Activated T-helper 1 cell treated with anti-CD3 and anti-CD28 coated beads, Interleukin-12 subunit alpha, Interleukin-12 subunit beta, Interleukin-2, Interleukin-4 antibody, amounts not matched to agents 30 ng/mL and 10 ng/mL and 1 ng/mL, durations not matched to agents 14 hours and 24 hours and 36 hours (primary cell): ENCODE results near the gene EBPL. TPM values are rescaled to one million over a fixed set of nuclear protein-coding genes. Genes with fewer than 3 reads are reported as not detected.

Source experiments
- DNase-seq: peaks from one replicate; pipeline ENCODE4 v3.0.0; 2021; ENCODE audit warnings: low spot score
- H3K27ac Mint-ChIP-seq: one replicate; pipeline ENCODE4 v1.8.0; 2021; ENCODE audit warnings: mild to moderate bottlenecking, mixed read lengths
- H3K27me3 Mint-ChIP-seq: one replicate; pipeline ENCODE4 v1.8.0; 2022; ENCODE audit warnings: mild to moderate bottlenecking, moderate library complexity, mixed read lengths; ENCODE audit not compliant: insufficient read depth
- H3K36me3 Mint-ChIP-seq: one replicate; pipeline ENCODE4 v1.8.0; 2021; ENCODE audit warnings: low read depth, mixed read lengths
- H3K4me1 Mint-ChIP-seq: one replicate; pipeline ENCODE4 v1.8.0; 2021; ENCODE audit warnings: low read depth, mixed read lengths
- H3K4me3 Mint-ChIP-seq: one replicate; pipeline ENCODE4 v1.8.0; 2021; ENCODE audit warnings: mild to moderate bottlenecking, moderate library complexity, mixed read lengths
- H3K9me3 Mint-ChIP-seq: one replicate; pipeline ENCODE4 v1.8.0; 2021; ENCODE audit warnings: mixed read lengths
- intact Hi-C: fragments of 100-400 bp; cut with micrococcal nuclease; formaldehyde crosslinking; loops from one replicate; pipeline ENCODE4 v1.15.1; 2024
- total RNA-seq: library from RNA; stranded (reverse); gene quantifications from 2 replicates; pipeline ENCODE4 v1.2.3, GENCODE V29; 2022

Gene EBPL
- total RNA-seq, 1 donor from 2014 or later: 44.6 TPM

DNA sequence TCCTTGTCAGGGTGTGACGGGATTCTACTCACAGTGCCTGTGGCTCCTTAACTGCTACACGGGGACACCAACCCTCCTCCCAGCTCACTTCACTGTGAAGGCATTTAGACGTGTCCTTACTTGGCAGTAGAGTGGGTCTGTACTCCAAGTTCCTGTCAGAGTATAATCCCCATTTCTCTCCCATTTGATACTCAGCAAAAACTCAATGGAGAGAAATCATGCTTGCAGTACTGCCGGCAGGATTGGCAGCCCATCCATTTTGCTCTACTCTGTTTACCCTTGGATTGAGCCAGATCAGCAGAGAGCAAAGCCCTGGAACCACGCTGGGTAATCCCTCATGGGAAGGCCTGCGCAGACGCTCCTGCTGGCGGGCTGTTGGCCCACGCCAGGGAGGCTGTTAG lies 34.0 kb downstream of the EBPL start:
- Mint-ChIP-seq H3K4me3 (no peak overlapping the region), H3K27ac (no peak overlapping the region), H3K9me3 (no peaks in the 10 kb centered on the region), H3K36me3 (peaks cover 14% of the 10 kb centered on the region), H3K4me1 (no peaks in the 10 kb centered on the region), H3K27me3 (no peaks in the 10 kb centered on the region)
- no peak for DNase-seq
- intact Hi-C loops: loop anchor here (10.0 kb wide), 1 partner anchor 1408 kb away; no protein-coding TSS in a partner anchor

DNA sequence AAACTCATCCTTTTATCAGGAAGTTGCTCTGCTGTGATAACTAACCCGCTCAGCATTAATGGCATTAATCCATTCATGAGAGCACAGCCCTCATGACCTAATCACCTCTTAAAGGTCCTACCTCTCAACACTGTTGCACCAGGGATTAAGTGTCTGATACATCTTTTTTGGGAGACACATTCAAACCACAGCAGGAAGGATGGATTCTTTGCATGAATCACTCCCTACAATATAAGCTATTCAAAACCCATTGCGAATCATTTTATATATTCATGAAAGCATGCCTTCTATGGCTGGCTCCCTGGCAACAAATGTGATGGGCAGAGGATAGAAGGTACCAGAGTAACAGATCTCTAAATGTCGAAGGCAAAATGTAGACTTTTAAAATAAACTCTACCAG lies 35.4 kb downstream of the EBPL start:
- Mint-ChIP-seq H3K36me3 (peaks cover 9% of the 10 kb centered on the region), H3K4me3 (no peak overlapping the region), H3K4me1 (no peaks in the 10 kb centered on the region), H3K27me3 (no peaks in the 10 kb centered on the region), H3K27ac (no peak overlapping the region), H3K9me3 (no peaks in the 10 kb centered on the region)
- no peak for DNase-seq
- intact Hi-C loops: loop anchor here (10.0 kb wide), 1 partner anchor 1409 kb away; no protein-coding TSS in a partner anchor

DNA sequence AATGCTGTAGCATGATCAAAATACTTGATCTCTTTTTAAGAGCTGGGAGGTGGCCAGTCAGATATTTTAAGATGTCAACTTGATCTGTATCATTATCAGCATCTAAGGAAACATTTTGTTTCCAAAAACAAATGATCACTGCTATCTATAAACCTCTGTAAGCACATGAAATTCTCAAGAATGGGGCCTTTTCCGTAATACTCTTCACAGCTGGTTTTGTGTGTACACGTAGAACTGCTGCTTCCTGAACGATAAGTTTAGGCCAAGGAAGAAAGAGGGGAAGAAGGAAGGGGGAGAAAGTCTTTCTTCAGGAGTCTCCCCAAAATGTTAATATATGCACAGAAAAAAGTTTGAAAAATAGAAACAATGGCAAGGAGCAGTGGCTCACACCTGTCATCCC lies 37.3 kb downstream of the EBPL start:
- Mint-ChIP-seq H3K4me1 (no peaks in the 10 kb centered on the region), H3K27me3 (no peaks in the 10 kb centered on the region), H3K27ac (no peak overlapping the region), H3K36me3 (peaks cover 4% of the 10 kb centered on the region), H3K9me3 (no peaks in the 10 kb centered on the region), H3K4me3 (no peak overlapping the region)
- intact Hi-C loops: loop anchor here (10.0 kb wide), 1 partner anchor 1411 kb away; no protein-coding TSS in a partner anchor
- no peak for DNase-seq

DNA sequence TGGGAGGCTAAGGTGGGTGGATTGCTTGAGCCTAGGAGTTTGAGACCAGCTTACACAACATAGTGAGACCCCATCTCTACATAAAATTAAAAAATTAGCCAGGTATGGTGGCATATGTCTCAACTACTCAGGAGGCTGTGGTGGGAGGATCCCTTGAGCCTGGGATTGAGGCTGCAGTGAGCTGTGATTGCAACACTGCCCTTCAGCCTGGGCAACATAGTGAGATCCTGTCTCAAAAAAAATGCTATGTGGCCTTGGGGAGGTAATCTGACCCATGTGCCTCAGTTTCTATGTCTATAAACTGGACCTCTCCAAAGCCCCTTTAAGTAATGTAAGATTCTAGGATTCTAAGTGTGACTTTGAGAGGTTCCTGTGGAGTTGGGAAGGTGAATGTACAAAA lies 37.8 kb downstream of the EBPL start:
- no peaks in the 10 kb centered on the region for H3K9me3 Mint-ChIP-seq
- no peaks in the 10 kb centered on the region for H3K27me3 Mint-ChIP-seq
- H3K36me3 Mint-ChIP-seq: peaks cover 4% of the 10 kb centered on the region
- intact Hi-C loops: loop anchor here (10.0 kb wide), 1 partner anchor 1411 kb away; no protein-coding TSS in a partner anchor
- no peak overlapping the region for H3K4me3 Mint-ChIP-seq
- DNase-seq: no peak
- no peaks in the 10 kb centered on the region for H3K4me1 Mint-ChIP-seq
- H3K27ac Mint-ChIP-seq: no peak overlapping the region

DNA sequence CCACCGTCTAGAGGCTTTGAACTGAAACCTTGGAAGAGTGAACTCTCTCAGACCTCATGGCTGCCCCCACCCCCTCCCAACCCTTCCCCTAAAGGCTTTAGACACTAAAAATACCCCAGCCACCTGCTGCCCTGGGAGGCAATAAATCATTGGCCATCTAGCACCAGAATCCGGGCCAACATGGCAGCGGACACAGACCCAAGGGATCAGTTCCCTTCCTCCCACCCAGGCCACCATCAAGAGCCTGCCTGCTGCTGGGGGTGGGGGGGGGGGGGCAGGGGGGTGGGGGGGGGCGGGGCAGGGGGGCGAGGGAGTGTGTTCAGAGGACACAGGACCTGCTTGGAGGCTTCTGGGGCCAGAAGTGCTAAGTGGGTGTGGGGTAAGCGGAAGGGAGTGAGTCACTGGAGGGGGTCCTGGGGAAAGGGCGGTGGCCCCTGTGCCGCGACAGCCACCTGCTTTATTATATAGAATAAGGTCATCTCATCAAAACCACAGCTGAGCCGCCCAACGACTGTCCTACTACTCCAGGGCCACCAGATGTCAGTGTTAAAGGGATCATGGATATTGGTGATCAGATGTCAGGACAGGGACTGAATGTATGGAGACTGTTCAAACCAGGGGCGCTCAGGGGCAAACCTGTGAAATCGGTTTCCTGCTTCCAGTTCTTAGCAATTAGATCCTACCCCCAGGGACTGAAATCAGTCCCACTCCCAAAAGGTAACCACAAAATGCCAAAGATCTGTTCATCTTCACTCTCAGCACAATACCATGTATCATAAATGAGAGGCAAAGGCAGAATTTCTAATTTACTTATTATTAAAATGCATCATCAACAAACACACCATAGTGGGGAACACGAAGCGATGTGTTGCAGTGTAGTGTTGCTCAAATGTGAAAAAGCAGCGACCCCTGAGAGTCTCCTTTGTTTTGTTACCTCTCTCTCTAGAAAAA lies 38.7 kb downstream of the EBPL start:
- DNase-seq: no peak
- no peak overlapping the region for H3K4me3 Mint-ChIP-seq
- H3K27me3 Mint-ChIP-seq: no peaks in the 10 kb centered on the region
- H3K27ac Mint-ChIP-seq: no peak overlapping the region
- no peaks in the 10 kb centered on the region for H3K4me1 Mint-ChIP-seq
- intact Hi-C loops: loop anchor here (1.0 to 10.0 kb wide), 2 partner anchors 196 to 1412 kb away; no protein-coding TSS in a partner anchor
- H3K36me3 Mint-ChIP-seq: no peaks in the 10 kb centered on the region
- no peaks in the 10 kb centered on the region for H3K9me3 Mint-ChIP-seq

DNA sequence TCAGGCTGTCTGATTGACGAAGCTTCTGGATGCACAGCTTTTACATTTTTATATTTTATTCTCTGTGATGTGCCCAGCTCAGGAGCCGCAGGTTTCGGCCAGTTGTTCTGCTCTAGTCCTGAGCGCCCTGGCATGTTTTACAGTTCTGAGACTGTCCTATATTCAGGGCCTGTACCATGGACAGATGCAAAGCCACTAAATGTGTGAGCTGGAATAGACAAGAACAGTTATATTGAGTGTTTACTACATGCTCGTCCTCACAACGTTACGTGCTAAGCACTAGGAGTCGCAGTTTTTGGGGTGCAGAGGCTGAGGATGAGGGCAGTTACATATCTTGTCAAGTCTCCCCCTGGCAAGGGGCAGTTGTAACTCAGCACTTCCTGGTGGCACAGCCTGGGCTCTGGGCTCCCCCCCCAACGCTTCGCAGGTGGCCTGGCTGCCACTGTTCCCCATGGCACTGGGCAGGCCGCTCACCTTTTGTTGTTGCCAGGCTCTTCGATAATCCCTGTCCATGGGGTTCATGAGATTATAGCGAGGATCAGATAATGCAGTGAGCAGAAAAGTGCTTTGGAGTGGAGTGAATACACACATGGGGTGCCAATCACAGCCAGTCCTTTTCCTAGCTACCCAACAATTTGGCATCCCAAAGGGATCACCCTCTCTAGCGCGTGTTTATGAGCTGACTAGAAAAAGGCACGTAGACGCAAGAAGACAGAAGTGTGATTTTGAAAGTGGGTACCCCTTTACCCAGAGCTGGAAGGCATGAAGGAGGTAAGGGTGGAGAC lies 39.5 kb downstream of the EBPL start:
- DNase-seq: no peak
- Mint-ChIP-seq H3K27me3 (no peaks in the 10 kb centered on the region), H3K4me3 (no peak overlapping the region), H3K9me3 (no peaks in the 10 kb centered on the region), H3K36me3 (no peaks in the 10 kb centered on the region), H3K4me1 (no peaks in the 10 kb centered on the region), H3K27ac (no peak overlapping the region)
- intact Hi-C loops: loop anchor here (1.0 to 10.0 kb wide), 2 partner anchors 197 to 1413 kb away; no protein-coding TSS in a partner anchor

DNA sequence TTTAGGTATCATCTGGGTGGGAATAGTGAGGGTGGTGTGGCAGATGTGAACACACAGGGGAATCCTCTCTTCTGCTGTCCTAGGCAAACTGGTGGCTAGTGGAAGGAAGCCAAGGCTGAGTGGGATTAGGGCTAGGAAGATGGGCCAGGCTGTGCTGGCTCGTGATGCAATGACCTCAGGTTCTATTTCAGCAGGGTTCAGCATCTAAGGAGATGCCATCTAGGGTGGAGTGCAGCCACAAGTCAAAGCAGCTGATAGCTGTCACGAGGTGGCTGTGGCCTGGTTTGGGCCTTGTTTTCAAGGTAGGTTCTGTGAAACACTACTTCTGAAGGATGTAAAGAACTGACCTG lies 41.3 kb downstream of the EBPL start:
- Mint-ChIP-seq H3K4me3 (no peak overlapping the region), H3K9me3 (no peaks in the 10 kb centered on the region), H3K27ac (no peak overlapping the region), H3K36me3 (peaks cover 3% of the 10 kb centered on the region), H3K4me1 (peaks cover 7% of the 10 kb centered on the region), H3K27me3 (no peaks in the 10 kb centered on the region)
- intact Hi-C loops: loop anchor here (10.0 kb wide), 1 partner anchor 1415 kb away; no protein-coding TSS in a partner anchor
- DNase-seq: no peak

DNA sequence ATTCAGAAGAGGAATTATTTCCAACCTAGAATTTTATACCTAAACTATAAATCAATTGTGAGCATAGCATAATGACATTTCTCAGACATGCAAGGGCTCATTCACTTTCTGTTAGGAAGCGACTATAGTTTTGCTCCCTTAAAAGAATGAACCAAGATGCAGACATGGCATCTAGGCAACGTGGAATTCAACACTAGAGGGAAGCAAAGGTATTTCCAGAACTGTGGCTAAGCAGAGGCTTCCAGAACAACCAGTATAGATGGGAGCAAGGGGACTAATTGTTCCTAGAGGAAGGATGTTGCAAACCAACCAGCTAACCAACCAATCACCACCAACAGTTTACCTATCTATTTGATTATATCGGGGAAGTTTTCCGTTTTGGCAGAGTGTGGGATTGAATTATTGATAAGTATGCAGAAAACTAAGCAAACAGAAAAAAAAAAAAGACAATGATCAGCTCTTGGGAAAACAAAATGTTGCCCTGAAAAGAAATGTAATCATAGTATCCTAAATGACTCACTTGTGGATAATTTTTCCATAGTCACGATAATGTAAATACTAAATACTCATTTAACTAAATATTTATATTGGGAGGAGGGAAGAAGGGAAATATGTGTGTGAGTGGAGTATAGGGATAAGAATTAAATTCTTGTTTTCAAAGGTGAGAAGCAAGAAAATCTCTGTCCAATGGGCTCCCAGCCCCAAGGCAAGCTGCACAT lies 41.9 kb downstream of the EBPL start:
- no peak for DNase-seq
- Mint-ChIP-seq H3K27me3 (no peaks in the 10 kb centered on the region), H3K4me3 (no peak overlapping the region), H3K36me3 (peaks cover 3% of the 10 kb centered on the region), H3K27ac (no peak overlapping the region), H3K4me1 (peaks cover 7% of the 10 kb centered on the region), H3K9me3 (no peaks in the 10 kb centered on the region)
- intact Hi-C loops: no loop called here

DNA sequence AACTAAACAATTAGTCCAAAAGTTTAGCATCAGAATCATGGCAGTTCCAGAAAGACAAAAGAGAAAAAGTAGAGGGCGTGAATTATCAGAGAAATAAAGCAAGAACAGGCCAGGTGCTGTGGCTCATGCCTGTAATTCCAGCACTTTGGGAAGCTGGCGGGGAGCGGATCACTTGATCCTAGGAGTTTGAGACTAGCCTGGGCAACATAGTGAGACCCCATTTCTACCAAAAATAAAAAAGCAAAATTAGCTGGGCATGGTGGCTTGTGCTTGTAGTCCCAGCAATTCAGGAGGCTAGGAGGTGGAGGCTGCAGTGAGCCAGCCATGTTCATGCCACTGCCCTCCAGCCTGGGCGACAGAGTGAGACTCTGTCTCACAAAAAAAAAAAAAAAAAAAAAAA lies 44.6 kb downstream of the EBPL start:
- Mint-ChIP-seq H3K4me1 (peaks cover 18% of the 10 kb centered on the region), H3K36me3 (peaks cover 3% of the 10 kb centered on the region), H3K27ac (no peak overlapping the region), H3K9me3 (no peaks in the 10 kb centered on the region), H3K27me3 (peaks cover 2% of the 10 kb centered on the region), H3K4me3 (no peak overlapping the region)
- DNase-seq: no peak
- intact Hi-C loops: no loop called here

DNA sequence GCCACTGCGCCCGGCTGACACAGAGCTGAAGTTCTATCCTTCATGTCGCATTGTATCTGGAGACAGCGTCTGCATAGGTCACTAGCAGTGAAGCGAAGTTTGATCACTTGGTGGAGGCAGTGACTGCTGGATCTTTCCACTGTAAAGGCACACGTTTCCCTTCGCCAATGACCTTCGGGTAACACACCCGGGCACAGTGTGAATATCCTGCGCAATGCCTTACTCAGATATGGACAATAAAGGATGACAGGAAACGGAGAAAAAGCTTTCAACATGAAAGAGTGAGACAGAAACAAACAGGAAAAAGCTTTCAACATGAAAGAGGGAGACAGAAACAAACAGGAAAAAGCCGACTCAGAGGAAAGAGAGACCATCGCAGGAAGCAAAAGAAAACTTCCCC lies 45.8 kb downstream of the EBPL start:
- Mint-ChIP-seq H3K27me3 (peaks cover 2% of the 10 kb centered on the region), H3K9me3 (no peaks in the 10 kb centered on the region), H3K27ac (peak overlapping the region; percentile 59), H3K36me3 (peaks cover 3% of the 10 kb centered on the region), H3K4me3 (peak overlapping the region; percentile 48), H3K4me1 (peaks cover 18% of the 10 kb centered on the region)
- DNase-seq: no peak
- intact Hi-C loops: no loop called here

DNA sequence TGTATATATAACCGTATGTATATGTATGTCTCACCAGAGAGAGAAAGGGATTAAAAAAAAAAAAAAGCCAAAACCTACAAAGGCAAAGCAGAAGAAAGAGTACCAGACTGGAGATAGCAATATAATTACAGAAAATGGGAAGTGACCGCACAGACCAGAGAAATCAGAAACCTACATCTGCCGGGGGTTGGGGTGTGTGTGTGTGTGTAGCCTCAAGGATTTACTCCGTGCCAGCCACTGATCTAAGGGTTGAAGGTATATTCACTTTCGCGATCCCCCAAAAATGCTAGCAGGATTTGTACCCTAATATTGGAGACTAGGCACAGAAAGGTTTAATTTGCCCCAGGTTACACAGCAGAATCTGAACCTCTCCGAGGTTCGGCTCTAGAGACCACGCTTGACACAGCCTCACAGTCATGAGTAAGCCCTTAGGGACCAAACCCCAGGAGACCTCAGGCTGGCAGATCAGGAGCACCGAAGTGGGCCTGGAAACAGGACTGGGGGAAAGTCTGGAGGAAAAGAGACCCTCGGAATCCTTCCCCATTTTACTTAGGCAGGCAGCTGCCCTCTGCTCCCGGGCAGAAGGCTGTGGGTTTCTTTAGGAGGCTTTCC lies 48.1 kb downstream of the EBPL start:
- DNase-seq: no peak
- H3K9me3 Mint-ChIP-seq: no peaks in the 10 kb centered on the region
- peaks cover 18% of the 10 kb centered on the region for H3K4me1 Mint-ChIP-seq
- peaks cover 3% of the 10 kb centered on the region for H3K36me3 Mint-ChIP-seq
- H3K4me3 Mint-ChIP-seq: no peak overlapping the region
- peaks cover 2% of the 10 kb centered on the region for H3K27me3 Mint-ChIP-seq
- intact Hi-C loops: no loop called here
- no peak overlapping the region for H3K27ac Mint-ChIP-seq

DNA sequence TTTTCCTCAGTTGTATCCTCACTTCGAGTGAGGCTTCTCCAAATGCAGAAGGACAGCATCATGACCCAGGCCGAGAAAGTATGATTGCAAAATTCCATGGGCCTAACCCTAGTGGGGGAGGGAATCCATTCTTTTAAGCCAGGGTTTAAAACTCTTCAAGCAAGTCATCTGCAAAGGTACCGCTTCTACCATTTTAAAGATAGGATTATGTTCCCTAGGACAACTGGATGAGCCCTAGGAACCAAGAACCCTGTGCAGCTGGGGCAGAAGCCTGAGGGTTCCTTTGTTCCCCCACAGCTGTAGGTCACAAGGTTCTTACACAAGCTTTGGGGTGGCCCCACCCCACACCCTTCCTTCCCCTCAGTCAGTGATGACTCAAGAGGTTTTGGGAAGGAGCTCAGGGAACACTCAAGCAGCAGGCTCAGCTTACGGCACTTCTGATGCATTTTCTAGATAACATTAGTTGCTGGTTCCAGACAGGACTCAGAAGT lies 49.4 kb downstream of the EBPL start:
- Mint-ChIP-seq H3K4me3 (no peak overlapping the region), H3K4me1 (peaks cover 18% of the 10 kb centered on the region), H3K27me3 (peaks cover 2% of the 10 kb centered on the region), H3K36me3 (peaks cover 3% of the 10 kb centered on the region), H3K27ac (no peak overlapping the region), H3K9me3 (no peaks in the 10 kb centered on the region)
- intact Hi-C loops: no loop called here
- no peak for DNase-seq
